ENCODE measurements around the gene UBE2J1. TPM values are rescaled to one million over a fixed set of nuclear protein-coding genes. Genes with fewer than 3 reads are reported as not detected.
A peak's percentile ranks its signal among the peaks of the same experiment; 100 is the strongest.

UBE2J1 gene
- total and polyA plus RNA-seq, 4 donors = 14.7 to 26.4 (median 18.0) TPM

DNA sequence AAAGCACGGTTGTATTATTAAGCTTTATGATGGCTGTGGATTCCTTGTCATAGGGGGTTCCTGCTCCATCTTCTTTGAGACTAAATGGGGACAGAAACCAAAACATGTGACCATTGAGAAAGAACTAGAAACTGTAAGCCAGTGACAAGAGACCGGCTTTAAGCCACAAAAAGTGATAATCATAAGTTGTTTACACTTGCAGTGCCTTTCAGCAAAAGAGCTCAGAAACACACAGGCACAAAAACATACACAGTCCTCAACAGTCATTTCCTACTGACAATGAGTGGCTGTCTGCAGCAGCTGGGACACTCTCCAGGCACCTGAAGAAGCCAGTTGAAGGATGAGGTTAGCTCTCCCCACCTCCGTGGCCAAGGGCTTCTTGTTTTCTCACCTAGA, 20.0 kb upstream of the UBE2J1 start:
- no peak overlapping the region for H3K9ac ChIP-seq (ENCODE audit: low read depth in 1 of 2, low read length in 2 of 2)
- no peak overlapping the region for H3K4me3 ChIP-seq (ENCODE audit: low read depth in 1 of 3, low read length in 3 of 3)
- H3K4me1 ChIP-seq (ENCODE audit: control insufficient read depth in 4 of 4, insufficient read depth in 4 of 4, low read length in 3 of 4) = peaks cover 0 to 7% (median 3%) of the 10 kb centered on the region in 4 donors
- 56% methylated on average over 3 of the region's 3 CpGs for WGBS
- DNase-seq (ENCODE audit: low spot score) = no peak
- H3K36me3 ChIP-seq (ENCODE audit: control insufficient read depth in 4 of 4, insufficient read depth in 3 of 4, low read depth in 1 of 4, low read length in 3 of 4) = no peaks in the 10 kb centered on the region
- no peaks in the 10 kb centered on the region for H3K9me3 ChIP-seq (ENCODE audit: control insufficient read depth in 4 of 4, low read length in 3 of 4)
- H3K27me3 ChIP-seq (ENCODE audit: control insufficient read depth in 4 of 4, insufficient read depth in 4 of 4, low read length in 3 of 4) = no peaks in the 10 kb centered on the region
- no peak for TF ChIP-seq MAX (IDR thresholded peaks at IDR 0.05)
- TF ChIP-seq ATF3 (IDR thresholded peaks at IDR 0.05) = no peak
- TF ChIP-seq SP1 (IDR thresholded peaks at IDR 0.05) = no peak
- no peak for TF ChIP-seq HNF4A (conservative IDR thresholded peaks at IDR 0.05)
- TF ChIP-seq, protein P1, sequence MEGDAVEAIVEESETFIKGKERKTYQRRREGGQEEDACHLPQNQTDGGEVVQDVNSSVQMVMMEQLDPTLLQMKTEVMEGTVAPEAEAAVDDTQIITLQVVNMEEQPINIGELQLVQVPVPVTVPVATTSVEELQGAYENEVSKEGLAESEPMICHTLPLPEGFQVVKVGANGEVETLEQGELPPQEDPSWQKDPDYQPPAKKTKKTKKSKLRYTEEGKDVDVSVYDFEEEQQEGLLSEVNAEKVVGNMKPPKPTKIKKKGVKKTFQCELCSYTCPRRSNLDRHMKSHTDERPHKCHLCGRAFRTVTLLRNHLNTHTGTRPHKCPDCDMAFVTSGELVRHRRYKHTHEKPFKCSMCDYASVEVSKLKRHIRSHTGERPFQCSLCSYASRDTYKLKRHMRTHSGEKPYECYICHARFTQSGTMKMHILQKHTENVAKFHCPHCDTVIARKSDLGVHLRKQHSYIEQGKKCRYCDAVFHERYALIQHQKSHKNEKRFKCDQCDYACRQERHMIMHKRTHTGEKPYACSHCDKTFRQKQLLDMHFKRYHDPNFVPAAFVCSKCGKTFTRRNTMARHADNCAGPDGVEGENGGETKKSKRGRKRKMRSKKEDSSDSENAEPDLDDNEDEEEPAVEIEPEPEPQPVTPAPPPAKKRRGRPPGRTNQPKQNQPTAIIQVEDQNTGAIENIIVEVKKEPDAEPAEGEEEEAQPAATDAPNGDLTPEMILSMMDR (IDR thresholded peaks at IDR 0.05; ENCODE audit: low read depth, low read length, missing input control) = no peak
- TF ChIP-seq HNF4G (IDR thresholded peaks at IDR 0.05) = no peak
- TF ChIP-seq, protein P2, sequence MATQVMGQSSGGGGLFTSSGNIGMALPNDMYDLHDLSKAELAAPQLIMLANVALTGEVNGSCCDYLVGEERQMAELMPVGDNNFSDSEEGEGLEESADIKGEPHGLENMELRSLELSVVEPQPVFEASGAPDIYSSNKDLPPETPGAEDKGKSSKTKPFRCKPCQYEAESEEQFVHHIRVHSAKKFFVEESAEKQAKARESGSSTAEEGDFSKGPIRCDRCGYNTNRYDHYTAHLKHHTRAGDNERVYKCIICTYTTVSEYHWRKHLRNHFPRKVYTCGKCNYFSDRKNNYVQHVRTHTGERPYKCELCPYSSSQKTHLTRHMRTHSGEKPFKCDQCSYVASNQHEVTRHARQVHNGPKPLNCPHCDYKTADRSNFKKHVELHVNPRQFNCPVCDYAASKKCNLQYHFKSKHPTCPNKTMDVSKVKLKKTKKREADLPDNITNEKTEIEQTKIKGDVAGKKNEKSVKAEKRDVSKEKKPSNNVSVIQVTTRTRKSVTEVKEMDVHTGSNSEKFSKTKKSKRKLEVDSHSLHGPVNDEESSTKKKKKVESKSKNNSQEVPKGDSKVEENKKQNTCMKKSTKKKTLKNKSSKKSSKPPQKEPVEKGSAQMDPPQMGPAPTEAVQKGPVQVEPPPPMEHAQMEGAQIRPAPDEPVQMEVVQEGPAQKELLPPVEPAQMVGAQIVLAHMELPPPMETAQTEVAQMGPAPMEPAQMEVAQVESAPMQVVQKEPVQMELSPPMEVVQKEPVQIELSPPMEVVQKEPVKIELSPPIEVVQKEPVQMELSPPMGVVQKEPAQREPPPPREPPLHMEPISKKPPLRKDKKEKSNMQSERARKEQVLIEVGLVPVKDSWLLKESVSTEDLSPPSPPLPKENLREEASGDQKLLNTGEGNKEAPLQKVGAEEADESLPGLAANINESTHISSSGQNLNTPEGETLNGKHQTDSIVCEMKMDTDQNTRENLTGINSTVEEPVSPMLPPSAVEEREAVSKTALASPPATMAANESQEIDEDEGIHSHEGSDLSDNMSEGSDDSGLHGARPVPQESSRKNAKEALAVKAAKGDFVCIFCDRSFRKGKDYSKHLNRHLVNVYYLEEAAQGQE (IDR thresholded peaks at IDR 0.05) = no peak
- no peak for TF ChIP-seq RAD21 (IDR thresholded peaks at IDR 0.05)
- TF ChIP-seq FOXA2 (IDR thresholded peaks at IDR 0.05) = no peak
- no peak for TF ChIP-seq RXRA (IDR thresholded peaks at IDR 0.05)
- no peak for TF ChIP-seq NR2F2 (IDR thresholded peaks at IDR 0.05)
- TF ChIP-seq, protein P3, sequence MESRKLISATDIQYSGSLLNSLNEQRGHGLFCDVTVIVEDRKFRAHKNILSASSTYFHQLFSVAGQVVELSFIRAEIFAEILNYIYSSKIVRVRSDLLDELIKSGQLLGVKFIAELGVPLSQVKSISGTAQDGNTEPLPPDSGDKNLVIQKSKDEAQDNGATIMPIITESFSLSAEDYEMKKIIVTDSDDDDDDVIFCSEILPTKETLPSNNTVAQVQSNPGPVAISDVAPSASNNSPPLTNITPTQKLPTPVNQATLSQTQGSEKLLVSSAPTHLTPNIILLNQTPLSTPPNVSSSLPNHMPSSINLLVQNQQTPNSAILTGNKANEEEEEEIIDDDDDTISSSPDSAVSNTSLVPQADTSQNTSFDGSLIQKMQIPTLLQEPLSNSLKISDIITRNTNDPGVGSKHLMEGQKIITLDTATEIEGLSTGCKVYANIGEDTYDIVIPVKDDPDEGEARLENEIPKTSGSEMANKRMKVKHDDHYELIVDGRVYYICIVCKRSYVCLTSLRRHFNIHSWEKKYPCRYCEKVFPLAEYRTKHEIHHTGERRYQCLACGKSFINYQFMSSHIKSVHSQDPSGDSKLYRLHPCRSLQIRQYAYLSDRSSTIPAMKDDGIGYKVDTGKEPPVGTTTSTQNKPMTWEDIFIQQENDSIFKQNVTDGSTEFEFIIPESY (IDR thresholded peaks at IDR 0.05) = no peak
- H3K27ac ChIP-seq (ENCODE audit: low read depth in 1 of 2, low read length in 2 of 2) = no peak overlapping the region

- H3K9ac ChIP-seq (ENCODE audit: low read depth in 1 of 2, low read length in 2 of 2) = no peak overlapping the region
- no peak overlapping the region for H3K4me3 ChIP-seq (ENCODE audit: low read depth in 1 of 3, low read length in 3 of 3)
- DNase-seq (ENCODE audit: low spot score) = peak; percentile 73
- H3K9me3 ChIP-seq (ENCODE audit: control insufficient read depth in 4 of 4, low read length in 3 of 4) = no peaks in the 10 kb centered on the region
- no peak overlapping the region for H3K27ac ChIP-seq (ENCODE audit: low read depth in 1 of 2, low read length in 2 of 2)
- H3K36me3 ChIP-seq (ENCODE audit: control insufficient read depth in 4 of 4, insufficient read depth in 3 of 4, low read depth in 1 of 4, low read length in 3 of 4) = no peaks in the 10 kb centered on the region
- H3K4me1 ChIP-seq (ENCODE audit: control insufficient read depth in 4 of 4, insufficient read depth in 4 of 4, low read length in 3 of 4) = peaks cover 0 to 7% (median 3%) of the 10 kb centered on the region in 4 donors
- no peak for TF ChIP-seq MAX (IDR thresholded peaks at IDR 0.05)
- no peak for TF ChIP-seq NR2F2 (IDR thresholded peaks at IDR 0.05)
- TF ChIP-seq ATF3 (IDR thresholded peaks at IDR 0.05) = no peak
- no peak for TF ChIP-seq EGR1 (IDR thresholded peaks at IDR 0.05; ENCODE audit: low read depth in 2 of 2)
- TF ChIP-seq RXRA (IDR thresholded peaks at IDR 0.05) = peak in 1 of 2 donors; percentile 57
- peak; percentile 78 to 89 for TF ChIP-seq RAD21 (IDR thresholded peaks at IDR 0.05)
- no peak for TF ChIP-seq FOXA1 (IDR thresholded peaks at IDR 0.05)
- no peak for TF ChIP-seq HNF4A (conservative IDR thresholded peaks at IDR 0.05)
- TF ChIP-seq, protein P1 (IDR thresholded peaks at IDR 0.05; ENCODE audit: low read depth, low read length, missing input control) = peak; percentile 81
- 31% methylated on average over 8 of the region's 8 CpGs for WGBS
- no peaks in the 10 kb centered on the region for H3K27me3 ChIP-seq (ENCODE audit: control insufficient read depth in 4 of 4, insufficient read depth in 4 of 4, low read length in 3 of 4)
These were observed 19.5 kb upstream of the UBE2J1 start for GRCh38 chr6:89371849-89372505.

Data from liver (tissue), 9 donors.